Activated naive CD4-positive, alpha-beta T cell (primary cell): ENCODE results near the gene EXO1.
"Not testable (repeated sequence)": the region's sequence is repeated elsewhere in the genome, so short reads cannot be mapped to it uniquely, and the experiment has no call there.

ENCODE experiments used
- DNase-seq, 4 experiments: peaks; one replicate each; lab custom pipeline; 2025; lab: John Stamatoyannopoulos, UW

Gene EXO1

GRCh38 chr1:241847796-241848685 lies at the start of gene EXO1:
TSS of gene EXO1 (plus strand) at chr1:241848204. CDS start at chr1:241850426, 2,222 bp downstream.
- DNase-seq, result peak; percentile 73 to 86 (median 84)

- no peak for DNase-seq
These were observed 48.6 kb upstream of the EXO1 start for GRCh38 chr1:241799416-241799815.

DNA sequence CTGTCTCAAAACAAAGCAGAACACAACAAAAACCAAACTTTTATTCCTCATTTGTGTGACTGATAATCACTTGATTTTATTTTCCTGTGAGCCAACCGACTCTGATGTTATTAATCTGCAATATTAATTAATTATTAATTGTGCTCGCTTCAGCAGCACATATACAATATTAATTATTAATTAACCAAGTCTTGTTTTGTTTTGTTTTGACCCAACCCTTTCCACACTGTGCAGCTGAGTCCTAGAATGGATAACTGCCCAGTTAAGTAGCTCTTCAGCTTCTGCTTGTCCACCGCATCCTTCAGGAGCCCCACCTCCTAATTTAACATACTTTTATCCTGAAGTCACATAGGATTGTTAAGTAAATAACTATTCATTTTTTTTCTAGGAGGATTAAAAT lies 47.4 kb upstream of the EXO1 start:
- no peak for DNase-seq

GRCh38 chr1:241802863-241803262 lies 45.1 kb upstream of the EXO1 start:
- DNase-seq, result no peak

- DNase-seq, result not testable (repeated sequence)
These were observed 43.3 kb upstream of the EXO1 start for GRCh38 chr1:241804706-241805105.

DNA sequence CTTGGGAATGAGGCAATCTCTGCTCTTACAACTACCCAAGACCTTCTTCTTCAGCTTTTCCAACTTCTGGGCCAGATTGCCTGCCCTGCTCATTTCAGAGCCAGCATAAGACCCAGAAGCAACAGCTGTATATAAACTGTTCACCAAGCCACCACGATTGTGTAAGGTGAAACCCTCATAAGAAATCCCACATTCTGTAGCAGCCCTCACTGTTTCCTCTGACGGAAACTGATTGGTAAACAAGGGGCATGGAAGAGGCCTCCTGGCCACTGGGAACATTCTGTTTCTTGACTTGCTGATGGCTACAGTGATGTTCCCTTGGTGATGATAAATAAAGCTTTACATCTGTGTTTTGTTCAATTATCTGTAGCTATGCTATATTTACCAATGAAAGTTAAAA lies 39.7 kb upstream of the EXO1 start:
- DNase-seq, result no peak

GRCh38 chr1:241810769-241811405 lies 37.1 kb upstream of the EXO1 start:
- DNase-seq, result no peak

GRCh38 chr1:241813768-241814320 lies 34.2 kb upstream of the EXO1 start:
- no peak for DNase-seq

DNA sequence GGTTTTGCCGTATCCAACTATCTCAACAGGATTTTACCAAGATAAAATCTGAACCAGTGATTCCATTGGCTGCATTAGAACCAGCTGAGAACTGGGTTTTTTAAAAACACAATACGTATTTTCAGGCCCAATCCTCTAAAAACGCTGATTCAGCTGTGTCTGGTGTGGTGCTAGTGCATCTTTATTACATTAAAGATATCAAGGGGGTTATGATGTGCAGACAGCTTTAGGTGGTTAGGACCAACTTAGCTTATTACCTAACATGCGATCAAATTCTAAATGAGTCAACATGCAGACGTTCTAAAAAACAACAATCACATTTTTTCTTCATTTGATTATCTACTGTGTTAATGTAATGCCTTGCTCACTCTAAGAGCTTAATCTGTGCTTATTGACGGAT lies 32.0 kb upstream of the EXO1 start:
- no peak for DNase-seq

DNA sequence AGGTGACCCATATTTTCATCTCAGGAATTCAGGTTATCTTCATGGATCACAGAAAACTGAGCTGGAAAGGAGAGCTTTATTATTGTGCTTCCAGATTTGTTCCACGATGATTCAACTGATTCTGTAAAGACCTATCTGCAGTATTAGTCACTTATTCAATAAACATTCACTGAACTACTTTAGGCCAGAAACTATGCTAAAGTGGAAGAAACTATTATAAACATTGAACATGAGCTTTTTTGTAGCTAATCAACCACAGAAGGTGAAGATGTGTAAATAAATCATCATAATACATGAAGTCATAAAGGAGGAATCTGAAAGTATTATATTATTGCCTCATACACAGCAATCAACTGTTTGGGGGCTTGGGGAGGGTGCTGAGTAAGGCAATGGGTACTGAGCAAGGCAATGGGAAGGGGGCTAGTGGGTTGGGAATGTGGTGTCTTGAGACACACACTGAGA lies 30.6 kb upstream of the EXO1 start:
- no peak for DNase-seq

GRCh38 chr1:241817956-241818612 lies 29.9 kb upstream of the EXO1 start:
- DNase-seq, result no peak

GRCh38 chr1:241819340-241819866 lies 28.6 kb upstream of the EXO1 start:
- no peak for DNase-seq

DNA sequence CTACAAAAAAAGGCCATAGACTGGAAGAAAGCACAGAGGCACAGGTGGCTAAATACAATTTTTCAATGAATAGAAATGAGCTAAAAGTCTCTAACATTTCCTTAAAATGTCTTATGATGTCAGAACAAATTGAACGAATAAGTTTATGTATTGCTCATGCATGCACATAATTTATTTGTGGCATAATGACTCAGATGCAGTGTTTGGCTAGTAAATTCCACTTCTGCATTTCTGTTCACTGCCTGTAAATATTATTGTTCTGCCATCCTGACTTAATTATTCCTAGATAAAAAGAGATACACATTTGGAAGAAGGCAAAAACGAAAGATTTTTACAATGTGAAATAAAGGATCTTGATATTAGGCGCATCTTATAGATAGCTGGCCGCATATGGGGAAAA lies 26.6 kb upstream of the EXO1 start:
- no peak for DNase-seq

- no peak for DNase-seq
These were observed 25.2 kb upstream of the EXO1 start for GRCh38 chr1:241822846-241823245.

GRCh38 chr1:241823925-241824324 lies 24.1 kb upstream of the EXO1 start:
- no peak for DNase-seq

GRCh38 chr1:241825581-241825980 lies 22.4 kb upstream of the EXO1 start:
- no peak for DNase-seq

DNA sequence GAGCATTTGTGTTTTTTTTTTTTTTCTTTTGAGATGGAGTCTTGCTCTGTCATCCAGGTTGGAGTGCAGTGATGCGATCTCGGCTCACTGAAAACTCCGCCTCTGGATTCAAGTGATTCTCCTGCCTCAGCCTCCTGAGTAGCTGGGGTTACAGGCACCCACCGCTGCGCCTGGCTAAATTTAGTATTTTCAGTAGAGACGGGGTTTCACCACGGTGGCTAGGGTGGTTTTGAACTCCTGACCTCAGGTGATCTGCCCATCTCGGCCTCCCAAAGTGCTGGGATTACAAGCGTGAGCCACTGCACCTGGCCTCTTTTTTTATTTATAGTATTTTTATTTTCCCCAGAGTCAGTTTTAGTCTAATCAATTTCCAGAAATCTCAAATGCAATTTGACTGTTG lies 21.4 kb upstream of the EXO1 start:
- not testable (repeated sequence) for DNase-seq

DNA sequence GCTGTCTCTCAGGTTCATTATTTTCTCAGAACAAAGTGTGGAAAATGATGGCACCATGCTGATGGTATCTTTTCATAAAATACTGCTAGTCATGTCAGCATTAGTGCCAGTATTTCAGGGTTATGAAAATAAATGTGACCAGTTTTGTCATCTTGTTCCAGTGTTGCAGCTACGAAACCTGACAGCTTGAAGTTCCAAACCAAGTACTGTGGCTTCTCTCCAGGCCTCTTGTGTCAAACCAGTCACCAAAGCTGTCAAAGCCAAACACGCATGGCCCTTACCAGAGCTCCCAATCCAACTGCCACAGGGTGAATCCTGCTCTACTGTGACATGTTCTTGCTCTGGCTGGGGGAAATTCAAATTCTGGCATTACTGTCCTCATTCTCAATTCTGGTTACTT lies 20.7 kb upstream of the EXO1 start:
- no peak for DNase-seq

DNA sequence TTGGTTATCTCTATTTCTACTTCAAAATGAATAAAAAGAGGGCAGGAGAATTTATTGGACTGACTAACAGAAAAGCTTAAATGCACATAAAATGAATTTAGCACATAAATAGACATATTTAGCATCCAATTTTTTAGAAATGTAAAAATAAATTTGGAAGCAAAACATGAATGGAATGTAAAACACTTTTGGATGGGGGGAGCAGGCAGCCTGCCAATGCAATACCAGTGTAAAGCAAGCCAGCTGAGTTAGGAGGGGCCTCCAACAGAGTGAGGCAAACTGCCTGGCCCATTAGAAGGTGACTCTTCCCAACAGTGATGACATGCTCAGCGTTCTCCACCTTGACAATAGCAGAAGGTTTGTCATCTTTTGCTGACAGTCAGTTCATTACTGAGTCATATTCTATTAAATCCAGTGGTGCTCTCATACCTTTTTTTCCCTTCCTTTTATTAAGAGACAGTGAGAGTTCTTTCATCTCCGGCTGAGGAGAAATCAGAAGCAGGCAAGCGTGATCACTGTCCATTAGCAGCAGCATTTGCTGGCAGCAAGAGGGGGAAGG lies 19.5 kb upstream of the EXO1 start:
- no peak for DNase-seq

GRCh38 chr1:241829468-241829867 lies 18.5 kb upstream of the EXO1 start:
- DNase-seq, result no peak

- no peak for DNase-seq
These were observed 13.1 kb upstream of the EXO1 start for GRCh38 chr1:241834733-241835377.
